PC-3 (cell line): ENCODE results near the gene IL11RA. TPM values are rescaled to one million over a fixed set of nuclear protein-coding genes. Genes with fewer than 3 reads are reported as not detected.

Source experiments
- ATAC-seq: fragments of 200-7000 bp; cut with Tn5 transposase; 2 replicates; pipeline ENCODE4 v1.9.1; 2020; ENCODE audit warnings: mild to moderate bottlenecking, moderate library complexity
- BruUV-seq: library from RNA; stranded (reverse); fragments of 400-500 nt; replicated peaks from 2 replicates; lab custom pipeline; 2021; lab: Mats Ljungman, UMichigan
- CTCF ChIA-PET: fragments of 300-600 bp; sonication (Branson Sonifier 250); formaldehyde crosslinking; loops from one replicate; lab custom pipeline; 2022; ENCODE audit warnings: antibody characterized with exemption; lab: Charles Lee
- POLR2A ChIA-PET: fragments of 300-600 bp; sonication (Branson Sonifier 250); formaldehyde crosslinking; loops from one replicate; lab custom pipeline; 2022; ENCODE audit warnings: antibody characterized with exemption; ENCODE audit not compliant: unreplicated experiment; lab: Charles Lee
- DNase-seq: peaks from one replicate; pipeline ENCODE4 v3.0.0-alpha.2; 2015
- H2AFZ ChIP-seq: fragments of 300-600 bp; sonication (generic); 2 replicates; pipeline ENCODE4 v1.6.0; 2016; ENCODE audit warnings: antibody characterized with exemption, low read length
- H3F3A ChIP-seq: fragments of 300-600 bp; sonication (generic); one replicate; pipeline ENCODE4 v1.6.0; 2017; ENCODE audit warnings: antibody characterized with exemption, low read length, control low read depth, mild to moderate bottlenecking; ENCODE audit not compliant: unreplicated experiment
- H3K27ac ChIP-seq: fragments of 300-600 bp; sonication (generic); 2 replicates; pipeline ENCODE4 v1.5.1; 2016; ENCODE audit warnings: mild to moderate bottlenecking, low read length
- H3K27me3 ChIP-seq: fragments of 300-600 bp; sonication (generic); 2 replicates; pipeline ENCODE4 v1.6.1; 2016; ENCODE audit warnings: low read length, mixed read lengths
- H3K36me3 ChIP-seq: fragments of 300-600 bp; sonication (generic); 2 replicates; pipeline ENCODE4 v1.6.1; 2016; ENCODE audit warnings: low read depth, mixed run types, low read length, mixed read lengths
- H3K4me1 ChIP-seq: fragments of 300-600 bp; sonication (generic); 2 replicates; pipeline ENCODE4 v1.5.1; 2016; ENCODE audit warnings: low read length; ENCODE audit not compliant: insufficient read depth
- H3K4me2 ChIP-seq: fragments of 300-600 bp; sonication (generic); 2 replicates; pipeline ENCODE4 v1.6.0; 2016; ENCODE audit warnings: low read length
- H3K4me3 ChIP-seq: fragments of 300-600 bp; sonication (generic); 2 replicates; pipeline ENCODE4 v1.5.1; 2016; ENCODE audit warnings: mild to moderate bottlenecking, low read length, mixed read lengths
- H3K79me2 ChIP-seq: fragments of 300-600 bp; sonication (generic); 2 replicates; pipeline ENCODE4 v1.6.1; 2017; ENCODE audit warnings: low read length, mixed read lengths
- H3K9ac ChIP-seq: fragments of 300-600 bp; sonication (generic); 2 replicates; pipeline ENCODE4 v1.6.0; 2016; ENCODE audit warnings: mild to moderate bottlenecking, low read length
- H3K9me2 ChIP-seq: fragments of 300-600 bp; sonication (generic); replicated peaks from 2 replicates; pipeline ENCODE4 v1.6.1; 2016; ENCODE audit warnings: mixed run types, low read length, mixed read lengths
- H3K9me3 ChIP-seq: fragments of 300-600 bp; sonication (generic); 2 replicates; pipeline ENCODE4 v1.6.1; 2016; ENCODE audit warnings: low read length, mixed read lengths
- H4K20me1 ChIP-seq: fragments of 300-600 bp; sonication (generic); 2 replicates; pipeline ENCODE4 v1.6.1; 2016; ENCODE audit warnings: low read length, mixed read lengths
- CTCF ChIP-seq: fragments of 300-600 bp; sonication (generic); conservative IDR thresholded peaks from 2 replicates; pipeline ENCODE4 v1.5.1; 2017; ENCODE audit warnings: antibody characterized with exemption, low read depth, mild to moderate bottlenecking, low read length
- EZH2 ChIP-seq: fragments of 300-600 bp; sonication (generic); IDR thresholded peaks from one replicate; pipeline ENCODE4 v1.6.1; 2017; ENCODE audit warnings: antibody characterized with exemption, mild to moderate bottlenecking, low read length; ENCODE audit not compliant: unreplicated experiment
- EZH2phosphoT487 ChIP-seq: fragments of 300-600 bp; sonication (generic); IDR thresholded peaks from 2 replicates; pipeline ENCODE4 v1.6.1; 2018; ENCODE audit warnings: mild to moderate bottlenecking, antibody characterized with exemption, low read length, borderline replicate concordance
- intact Hi-C: fragments of 100-400 bp; cut with micrococcal nuclease; formaldehyde crosslinking; loops from 2 replicates; pipeline ENCODE4 v1.9.0; 2023
- total RNA-seq: library from RNA; depleted of rRNA; stranded (reverse); fragments of >200 nt; gene quantifications from 2 replicates; pipeline ENCODE4 v1.2.3, GENCODE V29; 2014

IL11RA gene
- total RNA-seq, 1 experiment from 2014 or later: 8.3 TPM

GRCh38 chr9:34689512-34689911 is 37.5 kb downstream of the IL11RA start:
- ATAC-seq (no peak), DNase-seq (no peak)
- H3K27ac ChIP-seq: no peak overlapping the region
- ChIA-PET CTCF (no interaction called here), POLR2A (no interaction called here)
- H3K4me2 ChIP-seq: no peak overlapping the region
- no peaks in the 10 kb centered on the region for H4K20me1 ChIP-seq
- intact Hi-C loops: no loop called here
- no peaks in the 10 kb centered on the region for H3K9me3 ChIP-seq
- no peaks in the 10 kb centered on the region for H3K9me2 ChIP-seq
- no peaks in the 10 kb centered on the region for H3K79me2 ChIP-seq
- H3K27me3 ChIP-seq: no peaks in the 10 kb centered on the region
- no TSS peak for BruUV-seq
- TF ChIP-seq EZH2phosphoT487: no peak
- no peak for TF ChIP-seq EZH2
- TF ChIP-seq CTCF: no peak
- no peaks in the 10 kb centered on the region for H3F3A ChIP-seq
- no peak overlapping the region for H3K9ac ChIP-seq
- no peak overlapping the region for H3K4me3 ChIP-seq
- no peaks in the 10 kb centered on the region for H3K36me3 ChIP-seq
- no peak overlapping the region for H2AFZ ChIP-seq
- H3K4me1 ChIP-seq: no peaks in the 10 kb centered on the region

GRCh38 chr9:34690983-34691935 is 39.3 kb downstream of the IL11RA start, which contains the start of gene CCL19:
Gene CCL19 (minus strand): TSS chr9:34691276. CDS start chr9:34691139, 137 bp downstream.
- no TSS peak for BruUV-seq
- Histone ChIP-seq H2AFZ (no peak within 1 kb of the TSS), H4K20me1 (no peaks in the 10 kb centered on the region), H3K4me3 (no peak within 1 kb of the TSS), H3K9ac (no peak within 1 kb of the TSS), H3K79me2 (no peaks in the 10 kb centered on the region), H3K9me3 (no peaks in the 10 kb centered on the region), H3K36me3 (no peaks in the 10 kb centered on the region), H3K9me2 (no peaks in the 10 kb centered on the region), H3F3A (no peaks in the 10 kb centered on the region), H3K4me2 (no peak within 1 kb of the TSS), H3K27ac (no peak within 1 kb of the TSS), H3K27me3 (no peaks in the 10 kb centered on the region), H3K4me1 (no peaks in the 10 kb centered on the region)
- TF ChIP-seq EZH2phosphoT487 (no peak), CTCF (no peak), EZH2 (no peak)
- intact Hi-C loops: no loop called here
- ATAC-seq (no peak), DNase-seq (no peak)
- ChIA-PET CTCF (no interaction called here), POLR2A (interaction anchor here (0.5 kb wide), 1 partner anchor 843 kb away, joined by 7 read pairs; no protein-coding TSS in a partner anchor)

GRCh38 chr9:34691936-34692315 is 39.9 kb downstream of the IL11RA start:
- H3K9me3 ChIP-seq: no peaks in the 10 kb centered on the region
- CTCF ChIA-PET: no interaction called here
- no peaks in the 10 kb centered on the region for H4K20me1 ChIP-seq
- H3K9me2 ChIP-seq: no peaks in the 10 kb centered on the region
- ATAC-seq (no peak), DNase-seq (no peak)
- no peaks in the 10 kb centered on the region for H3K4me1 ChIP-seq
- no TSS peak for BruUV-seq
- no peak overlapping the region for H3K9ac ChIP-seq
- H3K4me2 ChIP-seq: no peak overlapping the region
- intact Hi-C loops: no loop called here
- no peaks in the 10 kb centered on the region for H3K27me3 ChIP-seq
- H2AFZ ChIP-seq: no peak overlapping the region
- H3K36me3 ChIP-seq: no peaks in the 10 kb centered on the region
- TF ChIP-seq EZH2phosphoT487: no peak
- TF ChIP-seq CTCF: no peak
- TF ChIP-seq EZH2: no peak
- no peak overlapping the region for H3K4me3 ChIP-seq
- H3F3A ChIP-seq: no peaks in the 10 kb centered on the region
- H3K79me2 ChIP-seq: no peaks in the 10 kb centered on the region
- no peak overlapping the region for H3K27ac ChIP-seq
- POLR2A ChIA-PET: interaction anchor here (0.5 kb wide), 1 partner anchor 842 kb away, joined by 7 read pairs; no protein-coding TSS in a partner anchor
